K562 (cell line): Measurements from ENCODE around the gene STX19. TPM values are rescaled to one million over a fixed set of nuclear protein-coding genes. Genes with fewer than 3 reads are reported as not detected.

ENCODE experiments used
- ARID1B ChIP-seq: fragments of 450-650 bp; IDR thresholded peaks from 2 replicates; pipeline ENCODE4 v1.6.1; 2016; ENCODE audit warnings: antibody characterized with exemption, mild to moderate bottlenecking, inconsistent platforms
- CBFA2T3 ChIP-seq: fragments of 450-650 bp; IDR thresholded peaks from 2 replicates; pipeline ENCODE4 v1.6.1; 2017
- CREBBP ChIP-seq: IDR thresholded peaks from one replicate; pipeline ENCODE4 v1.6.1; 2012; ENCODE audit warnings: low read depth, mild to moderate bottlenecking, control low read depth, inconsistent platforms, low read length
- ELK3 ChIP-seq: fragments of 450-650 bp; formaldehyde crosslinking; IDR thresholded peaks from 2 replicates; pipeline ENCODE4 v1.4.0; 2020; ENCODE audit warnings: mild to moderate bottlenecking
- FOXA1 ChIP-seq: fragments of 450-650 bp; IDR thresholded peaks from 2 replicates; pipeline ENCODE4 v1.6.1; 2016; ENCODE audit warnings: mild to moderate bottlenecking, borderline replicate concordance
- HDGF ChIP-seq: fragments of 450-650 bp; IDR thresholded peaks from 2 replicates; pipeline ENCODE4 v1.6.1; 2016
- HMBOX1 ChIP-seq: sonication (generic); IDR thresholded peaks from 2 replicates; pipeline ENCODE4 v1.6.1; 2016
- IRF9 ChIP-seq: fragments of 450-650 bp; IDR thresholded peaks from 2 replicates; pipeline ENCODE4 v1.6.1; 2016; ENCODE audit warnings: missing biosample characterization, missing genetic modification characterization
- JUND ChIP-seq, 2 experiments: IDR thresholded peaks; 2 replicates in 1 of 2; 3 replicates in 1 of 2; pipeline ENCODE4 v1.6.1; 2011; ENCODE audit warnings: borderline replicate concordance in 2 of 2, low read depth in 2 of 2, low read length in 2 of 2, improper control_type of control experiment in 1 of 2, missing biosample characterization in 1 of 2, missing genetic modification characterization in 1 of 2, missing genetic modification reagents in 1 of 2
- KDM4B ChIP-seq, 2 experiments: fragments of 450-650 bp in 1 of 2; sonication (generic) in 1 of 2; IDR thresholded peaks; 2 replicates each; pipeline ENCODE4 v1.6.1; 2016 to 2017; ENCODE audit warnings: borderline replicate concordance in 2 of 2, antibody characterized with exemption in 1 of 2, low read depth in 1 of 2, mild to moderate bottlenecking in 1 of 2
- KLF13 ChIP-seq: fragments of 450-650 bp; IDR thresholded peaks from 2 replicates; pipeline ENCODE4 v1.6.1; 2016; ENCODE audit warnings: missing genetic modification characterization, low read depth, mild to moderate bottlenecking, missing compliant biosample characterization, moderate library complexity, borderline replicate concordance
- MEF2A ChIP-seq: IDR thresholded peaks from 2 replicates; pipeline ENCODE4 v1.6.1; 2011; ENCODE audit warnings: low read depth, mild to moderate bottlenecking, low read length, moderate library complexity; ENCODE audit not compliant: control insufficient read depth
- NR2C2 ChIP-seq, 2 experiments: fragments of 200-800 bp in 1 of 2; sonication (Bioruptor generic) in 1 of 2; sonication (generic) in 1 of 2; formaldehyde crosslinking in 1 of 2; IDR thresholded peaks; 2 replicates each; pipeline versions ENCODE4 v1.6.1 to v1.8.0; 2016 to 2022; ENCODE audit warnings: mild to moderate bottlenecking in 1 of 2, missing compliant biosample characterization in 1 of 2, missing genetic modification characterization in 1 of 2, missing genetic modification reagents in 1 of 2
- PYGO2 ChIP-seq: fragments of 450-650 bp; IDR thresholded peaks from 2 replicates; pipeline ENCODE4 v1.6.1; 2016; ENCODE audit warnings: mild to moderate bottlenecking, missing genetic modification characterization, moderate library complexity, missing compliant biosample characterization
- SMARCE1 ChIP-seq: fragments of 450-650 bp; IDR thresholded peaks from 2 replicates; pipeline ENCODE4 v1.7.1; 2016; ENCODE audit warnings: mild to moderate bottlenecking
- SNRNP70 ChIP-seq: fragments of 200-400 bp; formaldehyde crosslinking; optimal IDR thresholded peaks from 2 replicates; pipeline ENCODE3; 2017; ENCODE audit warnings: low read depth, low read length
- SP2 ChIP-seq: IDR thresholded peaks from 2 replicates; pipeline ENCODE4 v1.6.1; 2011; ENCODE audit warnings: mild to moderate bottlenecking, low read depth, low read length, moderate library complexity; ENCODE audit not compliant: poor library complexity, severe bottlenecking; ENCODE audit errors: extremely low read depth
- SPI1 ChIP-seq: IDR thresholded peaks from 2 replicates; pipeline ENCODE4 v1.6.1; 2011; ENCODE audit warnings: low read depth, low read length, control low read depth, borderline replicate concordance
- TEAD4 ChIP-seq, 2 experiments: sonication (generic) in 1 of 2; formaldehyde crosslinking in 1 of 2; IDR thresholded peaks; 2 replicates each; pipeline versions ENCODE4 v1.6.1 to v1.8.0; 2012 to 2022; ENCODE audit warnings: borderline replicate concordance in 1 of 2, inconsistent platforms in 1 of 2, low read length in 1 of 2, mild to moderate bottlenecking in 1 of 2, missing genetic modification reagents in 1 of 2
- TFAM ChIP-seq: fragments of 250-450 bp; sonication (Bioruptor Pico); conservative IDR thresholded peaks from 2 replicates; pipeline ENCODE4 v1.5.0; 2021; ENCODE audit warnings: mild to moderate bottlenecking, moderate library complexity
- ZBTB9 ChIP-seq: fragments of 450-650 bp; formaldehyde crosslinking; IDR thresholded peaks from 2 replicates; pipeline ENCODE4 v1.4.0; 2020; ENCODE audit warnings: mild to moderate bottlenecking, moderate library complexity
- ZNF134 ChIP-seq: fragments of 250-450 bp; sonication (Bioruptor Pico); conservative IDR thresholded peaks from 2 replicates; pipeline ENCODE4 v1.4.0; 2020
- ZNF217 ChIP-seq: sonication (generic); formaldehyde crosslinking; IDR thresholded peaks from 2 replicates; pipeline ENCODE4 v1.8.0; 2022; ENCODE audit warnings: mild to moderate bottlenecking, missing genetic modification reagents
- ZNF384 ChIP-seq: IDR thresholded peaks from 2 replicates; pipeline ENCODE4 v1.6.1; 2012; ENCODE audit warnings: low read depth, low read length, improper control_type of control experiment
- ZNF445 ChIP-seq: fragments of 250-450 bp; sonication (Bioruptor Pico); IDR thresholded peaks from 2 replicates; pipeline ENCODE4 v1.4.0; 2020; ENCODE audit warnings: low read depth, mild to moderate bottlenecking, moderate library complexity
- polyA plus RNA-seq, 8 experiments: library from polyadenylated mRNA; depleted of rRNA in 4 of 8; stranded (reverse) in 5 of 8; unstranded in 3 of 8; fragments of >200 nt; fragmentation: Nextera tagmentation in 2 of 8; fragmentation: Illumina TruSeq in 1 of 8; extraction: Ambion mirVana in 2 of 8; extraction: Trizol in 1 of 8; gene quantifications; 2 replicates each; pipeline versions ENCODE4 v1.2.1 to v1.2.3, GENCODE V29; 2011 to 2014; ENCODE audit warnings: inconsistent platforms in 1 of 8, missing spikeins in 1 of 8
- total RNA-seq, 7 experiments: library from RNA; depleted of rRNA in 6 of 7; stranded (reverse); fragments of >200 nt in 6 of 7; fragmentation: Illumina TruSeq in 2 of 7; extraction: Trizol in 2 of 7; gene quantifications; 2 replicates each; pipeline versions ENCODE4 v1.2.1 to v1.2.3, GENCODE V29; 2011 to 2021; ENCODE audit warnings: low replicate concordance in 1 of 7

STX19 gene
- total and polyA plus RNA-seq, 9 of the 15 experiments (the other 6 are each of a cell fraction or from before 2014, with no cell fraction given), result 0.04 TPM; not detected in 8

- TF ChIP-seq SNRNP70, result no peak
- TF ChIP-seq ZBTB9, result no peak
- TF ChIP-seq ZNF445 (CRISPR knock-in tag), result no peak
- no peak for TF ChIP-seq CREBBP
- peak; percentile 36 for TF ChIP-seq CBFA2T3
- TF ChIP-seq KLF13 (tag), result no peak
- TF ChIP-seq IRF9 (tag), result no peak
- peak; percentile 85 for TF ChIP-seq HMBOX1
- no peak for TF ChIP-seq KDM4B (IDR thresholded peaks at IDR 0.05; ENCODE audit: borderline replicate concordance in 2 of 2, low read depth in 1 of 2)
- peak; percentile 85 for TF ChIP-seq SMARCE1
- TF ChIP-seq SPI1, result peak; percentile 27; the same call in 1 of the 2 replicates
- TF ChIP-seq JUND (IDR thresholded peaks at IDR 0.05; ENCODE audit: borderline replicate concordance, low read depth, low read length), result peak; percentile 79
- TF ChIP-seq JUND (tag; IDR thresholded peaks at IDR 0.05; ENCODE audit: borderline replicate concordance, low read depth, low read length), result peak; percentile 77; the same call in 2 of the 3 replicates
- no peak for TF ChIP-seq ZNF217 (CRISPR knock-in tag)
- no peak for TF ChIP-seq FOXA1
- TF ChIP-seq NR2C2 (CRISPR knock-in tag; IDR thresholded peaks at IDR 0.05), result no peak
- TF ChIP-seq NR2C2 (tag; IDR thresholded peaks at IDR 0.05), result no peak
- TF ChIP-seq TEAD4 (IDR thresholded peaks at IDR 0.05; ENCODE audit: low read length), result peak; percentile 16; the same call in 1 of the 2 replicates
- no peak for TF ChIP-seq TEAD4 (CRISPR knock-in tag; IDR thresholded peaks at IDR 0.05; ENCODE audit: borderline replicate concordance)
- no peak for TF ChIP-seq HDGF
- no peak for TF ChIP-seq TFAM
- no peak for TF ChIP-seq ELK3 (CRISPR knock-in tag)
- TF ChIP-seq ZNF384, result no peak
- no peak for TF ChIP-seq ZNF134 (CRISPR knock-in tag)
- TF ChIP-seq PYGO2 (tag), result no peak
- no peak for TF ChIP-seq MEF2A
- TF ChIP-seq SP2, result no peak
- TF ChIP-seq ARID1B, result peak; percentile 77
Observed at GRCh38 chr3:93969997-93970396, 58.4 kb downstream of the STX19 start (continued).
